Inflammatory macrophage (primary cell): ENCODE results near the gene H6PD.

Experiments used
- DNase-seq, 2 donors: peaks; one replicate each; pipeline ENCODE4 v3.0.0-alpha.2; 2020 to 2022

The H6PD gene

DNA sequence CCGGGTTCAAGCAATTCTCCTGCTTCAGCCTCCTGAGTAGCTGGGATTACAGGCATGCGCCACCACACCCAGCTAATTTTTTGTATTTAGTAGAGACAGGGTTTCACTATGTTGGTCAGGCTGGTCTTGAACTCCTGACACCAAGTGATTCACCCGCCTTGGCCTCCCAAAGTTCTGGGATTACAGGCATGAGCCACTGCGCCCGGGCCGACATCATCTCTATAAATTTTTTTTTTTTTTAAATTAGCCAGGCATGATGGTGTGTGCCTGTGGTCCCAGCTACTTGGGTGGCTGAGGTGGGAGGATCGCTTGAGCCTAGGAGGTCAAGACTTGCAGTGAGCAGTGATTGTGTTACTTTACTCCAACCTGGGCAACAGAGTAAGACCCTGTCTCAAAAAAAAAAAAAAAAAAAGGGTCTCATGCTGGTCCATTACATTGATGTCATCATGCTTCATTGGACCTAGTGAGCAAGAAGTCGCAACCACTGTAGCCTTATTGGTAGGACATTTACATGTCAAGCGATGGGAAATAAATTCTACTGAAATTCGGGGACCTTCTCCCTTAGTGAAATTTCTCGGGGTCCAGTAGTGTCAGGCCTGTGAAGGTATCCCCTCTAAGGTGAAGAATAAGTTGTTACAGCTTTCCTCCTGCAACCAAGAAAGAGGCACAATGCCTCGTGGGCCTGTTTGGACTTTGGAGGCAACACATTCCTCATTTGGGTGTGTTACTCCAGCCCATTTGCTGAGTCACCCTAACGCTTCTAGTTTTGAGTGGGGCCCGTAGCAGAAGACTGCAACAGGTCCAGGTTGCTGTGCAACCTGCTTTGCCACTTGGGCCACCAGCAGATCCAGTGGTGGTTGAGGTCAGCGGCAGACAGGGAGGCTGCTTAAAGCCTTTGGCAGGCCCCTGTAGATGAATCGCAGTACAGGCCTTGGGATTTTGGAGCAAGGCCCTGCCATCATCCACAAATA is 65.3 kb downstream of the H6PD start:
- DNase-seq = peak; percentile 17 to 52

DNA sequence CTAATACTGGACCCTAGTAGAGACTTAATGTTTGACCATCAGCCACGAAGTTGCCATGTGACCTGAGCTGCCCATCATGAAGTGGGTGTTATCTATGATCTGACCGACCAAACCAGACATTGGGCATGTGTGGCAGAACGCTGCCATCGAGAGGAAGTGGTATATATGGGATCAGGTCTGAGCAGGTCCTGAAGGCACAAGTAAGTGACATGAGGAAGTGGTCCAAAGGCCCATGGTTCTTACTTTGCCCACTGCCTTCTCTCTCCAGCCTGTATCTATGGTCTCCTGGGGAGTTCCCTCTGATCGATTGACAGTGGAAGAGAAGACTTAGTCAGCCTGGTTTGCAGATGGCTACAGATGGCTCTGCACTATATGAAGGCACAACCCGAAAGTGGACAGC is 66.0 kb downstream of the H6PD start:
- peak; percentile 16 to 44 for DNase-seq

DNA sequence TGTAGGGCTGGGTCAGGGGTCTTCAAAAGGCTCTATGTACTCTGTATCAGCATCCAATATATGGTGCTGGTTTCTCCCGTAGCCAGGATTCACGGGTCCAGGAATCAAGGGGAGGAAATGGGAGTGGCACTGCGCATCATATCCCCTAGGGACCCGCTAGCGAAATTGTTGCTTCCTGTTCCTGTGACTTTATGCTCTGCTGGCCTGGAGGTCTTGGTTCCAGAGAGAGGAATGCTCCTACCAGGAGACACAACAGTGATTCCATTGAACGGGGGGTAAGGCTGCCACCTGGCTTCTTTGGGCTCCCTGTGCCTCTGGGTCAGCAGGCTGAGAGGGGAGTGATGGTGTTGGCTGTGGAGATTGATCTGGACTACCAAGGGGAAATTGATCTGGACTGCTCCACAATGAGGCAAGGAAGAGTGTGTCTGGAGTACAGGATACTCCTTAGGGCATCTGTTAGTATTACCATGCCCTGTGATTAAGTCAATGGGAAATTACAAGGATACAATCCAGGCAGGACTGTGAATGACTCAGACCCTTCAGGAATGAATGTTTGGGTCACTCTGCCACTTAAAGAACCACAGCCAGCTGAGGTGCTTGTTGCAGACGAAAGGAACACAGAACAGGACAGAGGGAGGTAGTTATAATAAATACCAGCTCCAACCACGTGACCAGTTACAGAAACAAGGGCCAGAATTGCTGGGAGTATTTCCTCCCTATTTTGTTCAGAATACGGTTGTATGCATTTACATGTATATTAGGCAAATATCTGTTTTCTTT is 68.4 kb downstream of the H6PD start:
- no peak for DNase-seq

DNA sequence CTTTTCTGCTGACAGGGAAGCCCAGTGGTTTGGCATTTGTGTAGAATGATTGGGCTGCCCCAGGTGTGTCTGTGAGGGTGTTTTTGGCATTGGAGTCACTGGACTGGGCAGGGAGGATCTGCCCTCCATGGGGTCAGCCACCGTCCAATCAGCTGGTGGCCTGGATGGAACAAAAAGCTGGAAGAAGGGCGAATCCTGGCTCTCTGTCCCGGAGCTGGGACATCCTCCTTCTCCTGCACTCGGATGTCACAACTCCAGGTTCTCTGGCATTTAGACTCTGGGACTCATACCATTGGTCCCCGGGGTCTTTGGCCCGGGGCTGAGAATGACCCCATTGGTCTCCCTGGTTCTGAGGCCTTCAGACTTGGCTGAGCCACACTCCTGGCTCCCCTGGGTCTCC is 69.3 kb downstream of the H6PD start:
- no peak for DNase-seq

DNA sequence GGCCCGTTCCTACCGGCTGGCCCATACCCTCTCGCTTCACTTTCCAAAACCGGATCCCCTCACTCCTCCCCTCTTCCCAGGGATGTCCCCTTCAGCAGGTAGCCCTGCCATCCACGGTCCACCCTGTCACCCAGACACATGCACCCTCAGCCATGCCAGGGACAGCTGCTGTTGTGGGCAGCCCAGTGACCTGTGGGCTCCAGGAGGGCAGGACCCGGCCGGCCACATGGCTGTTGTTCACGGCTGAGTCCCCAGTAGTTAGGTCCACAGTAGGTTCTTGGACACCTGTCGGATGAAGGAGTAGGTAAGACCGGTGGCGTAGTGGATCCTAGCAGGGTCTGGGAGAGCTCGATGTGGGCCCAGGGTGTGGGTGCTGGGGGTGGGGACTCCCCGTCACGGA is 70.6 kb downstream of the H6PD start:
- DNase-seq = no peak

DNA sequence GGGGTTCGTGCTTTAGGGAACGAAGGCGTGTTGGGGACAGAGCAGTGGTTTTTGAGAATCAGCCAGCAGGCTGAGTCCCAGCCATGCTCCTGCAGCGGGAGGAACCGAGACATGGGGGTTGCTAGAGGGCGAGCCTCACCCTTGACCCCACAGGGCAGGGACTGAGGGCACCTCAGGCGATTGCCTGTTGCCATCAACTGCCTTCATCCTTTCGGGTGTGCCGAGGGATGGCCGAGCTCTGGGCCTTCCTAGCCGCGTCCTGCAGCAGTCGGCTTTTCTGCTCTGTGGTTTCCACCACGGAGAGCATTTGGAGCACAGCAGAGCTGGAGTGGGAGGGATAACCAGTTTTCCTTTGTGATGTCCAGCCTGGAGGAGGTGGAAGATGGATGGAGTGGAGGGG is 71.4 kb downstream of the H6PD start:
- no peak for DNase-seq

DNA sequence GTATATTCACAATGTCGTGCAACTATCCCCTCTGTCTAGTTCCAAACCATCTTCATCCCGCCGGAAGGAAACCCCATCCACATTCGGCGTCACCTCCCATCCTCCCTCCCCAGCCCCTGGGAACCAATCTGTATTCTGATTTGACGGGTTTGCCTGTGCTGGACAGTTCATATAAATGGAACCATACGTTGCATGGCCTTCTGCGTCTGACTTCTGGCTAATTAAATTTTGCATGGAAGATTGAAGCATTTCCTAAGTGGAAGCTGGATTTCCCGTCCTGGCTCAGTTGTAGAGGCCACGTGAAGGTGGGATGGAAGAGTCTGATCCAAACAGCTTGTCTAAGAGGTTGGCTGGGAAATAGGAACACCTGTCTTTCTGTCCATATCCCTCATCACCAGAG is 72.7 kb downstream of the H6PD start:
- DNase-seq = no peak

DNA sequence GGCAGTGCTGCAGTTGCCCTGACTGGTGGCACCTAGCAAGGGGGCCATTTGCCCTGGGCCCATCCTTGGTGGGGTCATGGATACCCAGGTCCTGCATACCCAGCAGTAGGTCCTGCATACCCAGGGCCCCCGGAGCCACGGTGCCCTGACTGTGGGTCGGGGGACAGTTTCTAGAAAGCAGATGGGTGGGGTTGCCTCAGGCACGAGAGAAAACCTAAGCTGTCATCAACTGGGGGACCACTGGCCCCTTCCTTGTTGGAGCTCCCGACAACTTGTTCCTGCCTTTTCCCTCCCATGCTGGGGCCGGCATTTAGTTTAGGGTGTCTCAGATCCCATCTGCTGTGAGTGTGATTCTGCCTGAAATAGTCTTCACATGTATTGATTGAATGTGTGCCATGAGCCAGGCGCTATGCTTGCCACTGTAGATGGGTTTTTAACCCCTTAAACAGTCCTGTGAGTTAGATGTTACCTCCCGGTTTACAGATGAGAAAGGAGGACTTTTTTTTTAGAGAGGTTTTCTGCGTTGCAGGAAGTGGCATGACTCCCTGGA is 73.7 kb downstream of the H6PD start:
- DNase-seq = no peak

DNA sequence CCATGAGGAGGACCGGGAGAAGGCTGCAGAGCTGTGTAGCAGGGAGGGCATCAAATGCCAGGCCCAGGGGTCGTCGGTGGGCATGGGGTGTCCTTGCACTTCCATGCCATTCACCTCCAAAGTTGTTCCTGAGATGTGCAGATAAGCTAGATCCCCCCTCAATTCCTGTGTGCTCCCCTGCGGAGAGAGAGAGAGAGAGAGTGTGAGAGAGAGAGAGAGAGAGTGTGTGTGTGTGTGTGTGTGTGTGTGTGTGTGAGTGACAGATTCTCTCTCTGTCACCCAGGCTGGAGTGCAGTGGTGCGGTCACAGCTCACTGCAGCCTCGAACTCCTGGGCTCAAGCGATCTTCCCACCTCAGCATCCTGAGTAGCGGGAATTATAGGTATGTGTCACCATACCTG is 74.5 kb downstream of the H6PD start:
- DNase-seq = no peak

DNA sequence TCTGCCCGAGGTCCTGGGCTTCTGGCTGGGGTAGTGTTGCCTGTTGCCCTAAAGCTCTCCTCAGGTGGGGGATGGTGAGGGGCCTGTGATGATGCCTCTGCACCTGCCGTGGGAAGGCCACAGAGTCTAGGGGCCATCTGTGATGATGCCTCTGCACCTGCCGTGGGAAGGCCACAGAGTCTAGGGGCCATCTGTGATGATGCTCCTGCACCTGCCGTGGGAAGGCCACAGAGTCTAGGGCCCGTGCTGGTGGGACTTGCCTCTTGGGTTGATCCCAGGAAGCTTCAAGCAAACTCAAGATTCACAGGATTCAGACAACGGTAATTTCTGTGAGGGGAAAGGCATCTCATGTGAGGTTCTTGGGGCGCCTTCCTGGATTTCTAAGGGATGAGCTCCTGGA is 75.4 kb downstream of the H6PD start:
- DNase-seq = no peak

DNA sequence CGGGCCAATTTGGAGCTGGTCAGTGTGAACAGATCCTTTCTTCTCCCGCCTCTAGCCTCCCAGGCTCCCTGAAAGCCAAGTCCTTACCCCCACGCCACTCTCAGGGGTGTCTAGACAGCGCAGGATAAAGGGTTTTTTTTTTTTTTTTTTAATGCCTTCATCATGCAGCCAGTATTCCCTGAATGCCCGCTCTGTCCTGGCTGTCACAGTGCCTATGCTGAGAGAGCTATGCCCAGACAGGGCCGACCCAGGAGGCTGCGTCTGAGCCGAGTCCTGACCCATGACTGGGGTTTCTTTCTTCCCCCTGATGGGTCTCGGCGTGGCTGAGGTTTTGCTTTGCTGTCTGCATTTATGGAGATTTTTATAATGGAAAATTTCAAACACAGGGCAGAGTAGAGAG is 76.5 kb downstream of the H6PD start:
- no peak for DNase-seq

DNA sequence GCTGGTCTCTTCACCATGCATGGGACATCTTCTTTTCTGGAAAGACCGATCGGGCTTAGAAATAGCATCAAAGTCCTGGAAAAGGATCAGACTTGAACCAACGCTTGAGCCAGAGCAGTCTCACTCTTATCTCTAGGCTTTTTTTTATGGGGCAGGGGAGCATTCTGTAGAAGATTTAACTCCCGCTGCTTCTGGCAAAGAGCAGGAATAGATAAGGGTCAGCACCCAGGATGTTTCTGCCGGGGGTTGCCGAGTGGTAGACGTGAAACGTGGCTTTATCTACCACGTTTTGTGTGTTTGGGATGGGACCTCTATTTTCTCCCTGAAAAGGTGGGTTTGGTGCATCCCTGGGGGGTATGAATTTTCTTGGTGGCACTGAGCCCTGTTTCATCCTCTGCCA is 76.9 kb downstream of the H6PD start:
- DNase-seq = no peak

DNA sequence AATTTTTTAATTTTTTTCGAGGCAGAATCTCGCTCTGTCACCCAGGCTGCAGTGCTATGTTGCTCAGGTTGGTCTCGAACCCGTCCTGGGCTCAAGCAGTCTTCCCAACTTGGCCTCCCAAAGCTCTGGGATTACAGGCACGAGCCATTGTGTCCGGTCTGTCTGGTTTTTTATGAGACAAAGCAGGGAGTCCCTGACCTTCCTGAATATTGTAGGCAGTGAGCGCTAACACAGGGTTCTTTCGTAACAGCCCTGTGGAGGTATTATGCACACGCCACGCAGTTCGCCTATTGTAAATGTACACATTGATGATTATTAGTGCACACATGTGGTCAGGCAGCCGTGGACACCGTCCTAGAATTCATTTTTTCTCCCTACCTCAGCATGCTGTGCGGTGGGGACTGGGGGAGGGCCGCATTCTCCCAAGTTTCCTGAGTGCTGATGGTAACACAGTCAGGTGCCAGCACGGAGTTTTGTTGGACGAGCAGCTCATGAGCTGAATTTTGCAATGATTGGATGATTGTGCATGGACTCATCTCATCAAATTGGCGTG is 77.7 kb downstream of the H6PD start:
- DNase-seq = no peak

DNA sequence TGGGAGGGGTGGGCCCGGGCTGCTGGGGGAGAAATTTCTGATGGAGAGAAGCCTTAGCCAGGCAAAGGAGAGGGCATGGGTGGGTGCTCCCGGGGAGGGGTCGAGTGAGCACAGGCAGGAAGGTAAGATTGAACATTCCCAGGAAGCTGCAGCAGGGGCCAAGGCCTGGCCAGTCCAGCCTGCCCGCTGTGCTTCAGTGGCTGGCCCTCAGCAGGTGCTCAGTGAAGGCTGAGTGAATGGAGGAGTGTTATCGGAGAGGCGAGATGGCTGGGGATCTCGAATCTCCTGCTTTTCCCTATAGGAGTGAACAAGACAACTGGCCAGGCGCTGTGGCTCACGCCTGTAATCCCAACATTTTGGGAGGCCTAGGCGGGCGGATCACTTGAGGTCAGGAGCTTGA is 79.0 kb downstream of the H6PD start:
- no peak for DNase-seq

DNA sequence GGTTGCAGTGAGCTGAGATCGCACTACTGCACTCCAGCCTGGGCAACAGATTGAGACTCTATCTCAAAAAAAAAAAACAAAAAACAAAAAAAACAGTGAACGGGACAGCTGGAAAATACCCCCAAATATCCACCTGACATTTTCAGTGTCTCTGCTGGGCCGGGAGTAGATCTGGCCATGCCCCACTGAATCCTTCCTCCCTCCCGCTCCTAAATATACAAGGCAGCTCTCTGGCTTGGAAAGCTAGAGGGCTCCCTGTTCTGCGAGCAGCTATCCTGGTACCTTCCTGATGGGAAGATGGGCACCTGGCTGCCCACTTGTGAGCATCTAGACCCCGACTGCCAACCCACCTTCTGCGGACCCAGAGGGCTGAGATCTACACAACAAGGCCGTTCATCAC is 79.5 kb downstream of the H6PD start:
- no peak for DNase-seq

DNA sequence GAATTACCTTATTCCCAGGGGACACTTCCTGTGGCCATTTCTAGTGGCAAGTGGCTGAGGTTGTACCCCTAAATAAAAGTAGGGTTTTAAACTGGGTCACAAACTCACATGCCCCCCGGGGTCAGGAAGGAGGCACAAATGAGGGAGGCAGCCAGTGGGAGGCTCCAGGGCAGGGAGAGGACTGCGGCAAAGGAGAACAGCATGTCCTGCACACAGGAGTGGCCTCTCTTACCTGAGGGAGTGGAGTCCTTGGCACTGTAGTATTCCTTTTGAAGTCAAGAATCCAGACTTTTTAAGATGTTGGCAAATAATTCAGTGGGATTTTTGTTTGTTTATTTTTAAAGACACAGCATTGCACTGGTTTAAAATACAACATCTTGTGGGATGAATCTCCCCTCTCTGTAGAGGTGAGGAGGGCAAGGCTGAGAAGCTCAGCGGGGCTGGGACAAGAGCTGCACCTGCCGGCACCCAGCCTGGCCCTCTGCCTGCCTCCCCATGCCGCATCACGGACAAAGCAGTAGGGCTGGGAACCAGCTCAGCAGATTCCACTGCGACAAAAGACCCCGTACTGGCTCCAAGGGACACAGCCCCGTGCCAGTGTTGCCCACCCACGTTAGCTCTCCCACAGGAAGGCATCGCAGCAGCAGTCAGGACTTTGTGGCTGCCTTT is 80.3 kb downstream of the H6PD start:
- DNase-seq = no peak

DNA sequence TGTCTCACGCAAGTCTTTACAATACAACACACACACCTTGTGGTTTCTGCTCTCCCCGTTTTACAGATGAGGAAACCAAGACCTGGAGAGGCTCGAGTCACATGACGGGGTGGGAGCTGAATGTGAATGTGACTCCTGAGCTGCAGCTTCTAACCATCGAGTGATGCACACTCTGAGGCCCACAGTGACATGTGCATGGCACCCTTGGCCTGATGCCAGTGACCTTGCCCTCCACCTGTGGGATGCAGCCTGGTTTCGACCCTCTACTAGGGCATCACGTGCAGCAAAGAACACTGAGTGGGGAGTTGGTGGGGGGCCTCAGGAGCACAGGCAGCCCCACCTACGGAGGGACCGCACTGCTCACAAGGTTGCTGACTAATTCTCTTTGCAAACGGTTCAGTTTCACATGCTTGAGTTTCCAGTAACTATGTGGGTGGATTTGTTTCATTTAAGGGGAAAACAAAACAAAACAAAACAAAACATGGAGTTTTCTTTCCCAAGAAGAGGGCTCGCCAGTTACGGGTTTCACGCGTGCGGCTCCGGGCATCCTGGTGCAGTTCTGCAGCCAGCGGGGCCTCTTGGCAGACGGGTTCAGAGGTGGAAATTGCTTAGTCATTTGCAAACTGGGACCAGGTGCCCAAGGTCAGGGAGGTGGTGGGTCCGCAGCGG is 81.0 kb downstream of the H6PD start:
- DNase-seq = peak; percentile 75 to 89

DNA sequence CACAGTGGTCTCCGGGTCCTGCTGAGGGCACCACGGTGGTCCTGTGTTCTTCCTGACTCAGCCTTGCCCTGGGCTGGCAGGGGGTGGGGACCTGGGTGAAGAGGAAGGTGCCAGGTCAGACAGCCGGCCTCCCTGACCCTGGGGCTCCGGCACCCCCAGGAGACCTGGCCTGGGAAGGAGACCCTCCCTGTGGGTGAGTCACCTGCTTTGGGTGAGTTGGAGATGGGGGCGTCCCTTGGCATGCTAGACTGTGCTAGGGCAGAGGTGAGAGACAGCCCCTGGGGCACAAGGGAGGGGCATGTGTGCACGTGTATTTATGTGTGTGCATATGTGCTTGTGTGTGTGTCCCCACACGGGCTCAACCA is 81.5 kb downstream of the H6PD start:
- DNase-seq = no peak

DNA sequence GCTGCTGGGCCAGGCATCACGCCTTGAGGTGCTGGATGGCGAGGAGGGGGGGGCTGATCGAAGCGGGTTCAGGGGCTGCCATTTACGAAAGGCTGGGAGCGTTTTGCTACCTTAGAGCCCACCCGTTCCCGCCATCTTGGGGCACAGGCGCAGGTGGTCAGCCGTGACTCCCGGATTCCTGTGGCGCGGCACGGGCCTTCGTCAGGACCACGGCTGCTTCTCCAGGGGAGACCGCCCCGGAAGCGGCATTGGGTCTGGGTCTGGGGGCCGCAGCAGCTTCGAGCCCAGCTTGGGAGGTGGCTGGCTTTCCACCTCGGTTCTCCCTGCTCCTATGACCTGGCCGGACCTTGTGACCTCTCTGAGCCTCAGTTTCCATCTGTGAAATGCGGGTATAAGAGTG is 81.9 kb downstream of the H6PD start:
- DNase-seq = no peak

DNA sequence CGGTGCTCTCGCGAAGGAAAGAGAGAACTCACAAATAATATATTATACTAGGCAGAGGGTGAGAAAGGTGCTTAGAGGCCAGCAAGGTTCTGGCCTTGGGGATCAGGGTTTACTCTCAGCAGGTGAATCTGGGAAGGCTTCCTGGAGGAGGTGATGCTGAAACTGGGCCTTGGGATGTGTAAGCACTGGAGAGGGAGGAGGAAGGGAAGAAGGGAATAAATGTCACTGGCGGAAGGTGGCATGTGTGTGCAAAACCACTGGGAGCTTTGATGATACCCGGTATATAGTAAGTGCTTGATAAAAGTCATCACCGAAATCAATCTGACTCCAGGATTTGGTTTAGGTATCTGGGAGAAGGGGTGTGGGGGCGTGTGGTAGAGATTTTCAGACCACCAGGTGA is 82.5 kb downstream of the H6PD start:
- no peak for DNase-seq

DNA sequence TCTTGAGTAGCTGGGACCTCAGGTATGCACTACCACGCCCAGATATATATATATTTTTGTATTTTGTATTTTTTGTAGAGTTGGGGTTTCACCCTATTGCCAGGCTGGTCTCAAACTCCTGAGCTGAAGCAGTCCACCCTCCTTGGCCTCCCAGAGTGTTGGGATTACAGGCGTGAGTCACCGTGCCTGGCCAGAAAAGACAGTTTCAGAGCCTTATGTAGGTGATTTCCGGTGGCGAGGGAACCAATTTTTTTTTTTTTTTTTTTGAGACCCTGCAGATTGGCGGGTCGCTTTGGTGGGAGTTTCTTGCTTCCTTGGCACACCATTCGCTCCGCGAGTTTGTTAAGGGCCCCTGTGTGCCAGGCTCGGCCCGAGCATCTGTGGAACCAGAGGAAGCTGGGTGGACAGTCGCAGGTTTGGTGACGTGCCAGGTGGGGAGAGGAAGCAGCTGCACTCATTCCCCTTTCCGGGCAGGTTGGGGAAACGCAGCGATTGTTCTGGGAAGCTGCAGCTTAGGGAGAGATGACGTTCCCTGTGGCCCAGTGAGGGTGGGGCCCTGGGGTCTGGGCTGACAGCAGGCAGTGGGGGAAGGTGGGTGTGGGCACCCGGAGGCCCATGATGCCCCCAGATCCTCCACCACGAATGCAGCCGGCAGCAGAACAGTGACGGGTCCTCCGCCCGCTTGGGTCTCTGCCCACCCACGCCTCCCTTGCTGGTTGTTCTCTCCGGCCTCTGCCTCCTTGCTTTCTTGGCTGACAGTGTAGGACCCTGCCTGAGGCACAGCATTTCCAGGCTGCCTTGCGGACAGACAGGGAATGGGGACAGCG is 83.2 kb downstream of the H6PD start:
- DNase-seq = no peak
